Activated T-cell treated with anti-CD3 and anti-CD28 coated beads, Interleukin-2, amount 50 U/mL, for 72 hours (primary cell): ENCODE measurements around the gene AZU1. TPM values are rescaled to one million over a fixed set of nuclear protein-coding genes. Genes with fewer than 3 reads are reported as not detected.

Experiments
- ATAC-seq, 2 donors: fragments of 150-1000 bp; cut with Tn5 transposase; replicated peaks in 1 of 2; 2 replicates each; pipeline ENCODE4 v1.10.0; 2021; ENCODE audit warnings: moderate library complexity in 2 of 2, mild to moderate bottlenecking in 1 of 2
- DNase-seq, 2 donors: peaks; one replicate each; pipeline ENCODE4 v3.0.0; 2021 to 2022; ENCODE audit warnings: mixed read lengths in 1 of 2
- H3K27ac Mint-ChIP-seq: one replicate; pipeline ENCODE4 v1.8.0; 2022; ENCODE audit warnings: mild to moderate bottlenecking, moderate library complexity, mixed read lengths
- H3K27me3 Mint-ChIP-seq: one replicate; pipeline ENCODE4 v1.8.0; 2022; ENCODE audit warnings: low read depth, mixed read lengths
- H3K36me3 Mint-ChIP-seq, 2 donors: one replicate each; pipeline ENCODE4 v1.8.0; 2022; ENCODE audit warnings: mixed read lengths in 2 of 2, mild to moderate bottlenecking in 1 of 2; ENCODE audit not compliant: insufficient read depth in 2 of 2
- H3K4me1 Mint-ChIP-seq: one replicate; pipeline ENCODE4 v1.8.0; 2022; ENCODE audit warnings: low read depth, mixed read lengths
- H3K4me3 Mint-ChIP-seq, 2 donors: one replicate each; pipeline ENCODE4 v1.8.0; 2022; ENCODE audit warnings: mild to moderate bottlenecking in 2 of 2, mixed read lengths in 2 of 2, moderate library complexity in 2 of 2
- H3K9me3 Mint-ChIP-seq, 2 donors: one replicate each; pipeline ENCODE4 v1.8.0; 2022; ENCODE audit warnings: mixed read lengths in 2 of 2
- total RNA-seq, 2 donors: library from RNA; stranded (reverse); gene quantifications; one replicate each; pipeline ENCODE4 v1.2.3, GENCODE V29; 2022

AZU1 gene
- total RNA-seq, 2 donors from 2014 or later: not detected

- ATAC-seq (no peak), DNase-seq (no peak)
- H3K27me3 Mint-ChIP-seq: no peaks in the 10 kb centered on the region
- H3K9me3 Mint-ChIP-seq: peaks cover 0 to 1% of the 10 kb centered on the region in 2 donors
- H3K36me3 Mint-ChIP-seq: peaks cover 9 to 39% of the 10 kb centered on the region in 2 donors
- no peak overlapping the region for H3K4me3 Mint-ChIP-seq
- H3K27ac Mint-ChIP-seq: no peak overlapping the region
- peaks cover 8% of the 10 kb centered on the region for H3K4me1 Mint-ChIP-seq
Observed at GRCh38 chr19:810077-810855, 17.4 kb upstream of the AZU1 start.

- DNase-seq (no peak), ATAC-seq (peak in 1 of 2 donors; percentile 4)
- Mint-ChIP-seq H3K27ac (peak overlapping the region; percentile 70), H3K4me1 (peaks cover 8% of the 10 kb centered on the region), H3K9me3 (peaks cover 2 to 4% of the 10 kb centered on the region in 2 donors), H3K27me3 (no peaks in the 10 kb centered on the region), H3K4me3 (no peak overlapping the region), H3K36me3 (peaks cover 12 to 36% of the 10 kb centered on the region in 2 donors)
Observed at GRCh38 chr19:810883-811489, 16.7 kb upstream of the AZU1 start.

GRCh38 chr19:811506-812048, 16.1 kb upstream of the AZU1 start:
- peaks cover 16 to 39% of the 10 kb centered on the region in 2 donors for H3K36me3 Mint-ChIP-seq
- peaks cover 8% of the 10 kb centered on the region for H3K4me1 Mint-ChIP-seq
- peak overlapping the region; percentile 70 for H3K27ac Mint-ChIP-seq
- no peak for DNase-seq
- no peak for ATAC-seq
- H3K27me3 Mint-ChIP-seq: no peaks in the 10 kb centered on the region
- peaks cover 5 to 8% of the 10 kb centered on the region in 2 donors for H3K9me3 Mint-ChIP-seq
- H3K4me3 Mint-ChIP-seq: no peak overlapping the region

- H3K9me3 Mint-ChIP-seq: peaks cover 8 to 10% of the 10 kb centered on the region in 2 donors
- H3K4me3 Mint-ChIP-seq: no peak overlapping the region
- no peaks in the 10 kb centered on the region for H3K27me3 Mint-ChIP-seq
- peaks cover 7% of the 10 kb centered on the region for H3K4me1 Mint-ChIP-seq
- peaks cover 16 to 35% of the 10 kb centered on the region in 2 donors for H3K36me3 Mint-ChIP-seq
- no peak overlapping the region for H3K27ac Mint-ChIP-seq
- DNase-seq (no peak), ATAC-seq (peak in 1 of 2 donors; percentile 4)
Observed at GRCh38 chr19:812049-812746, 15.4 kb upstream of the AZU1 start.

- H3K27ac Mint-ChIP-seq: no peak overlapping the region
- H3K4me3 Mint-ChIP-seq: no peak overlapping the region
- ATAC-seq: peak in 1 of 2 donors; percentile 2
- peaks cover under 1% of the 10 kb centered on the region for H3K4me1 Mint-ChIP-seq
- no peaks in the 10 kb centered on the region for H3K27me3 Mint-ChIP-seq
- DNase-seq: no peak
- H3K36me3 Mint-ChIP-seq: peaks cover 10 to 29% of the 10 kb centered on the region in 2 donors
- peaks cover 8 to 10% of the 10 kb centered on the region in 2 donors for H3K9me3 Mint-ChIP-seq
Observed at GRCh38 chr19:812747-813218, 14.9 kb upstream of the AZU1 start.

- Mint-ChIP-seq H3K4me1 (no peaks in the 10 kb centered on the region), H3K36me3 (peaks cover 8 to 27% of the 10 kb centered on the region in 2 donors), H3K27me3 (no peaks in the 10 kb centered on the region), H3K9me3 (peaks cover 8 to 10% of the 10 kb centered on the region in 2 donors), H3K4me3 (no peak overlapping the region), H3K27ac (no peak overlapping the region)
- ATAC-seq (peak in 1 of 2 donors; percentile 6), DNase-seq (no peak)
Observed at GRCh38 chr19:813219-814151, 14.2 kb upstream of the AZU1 start.

GRCh38 chr19:814152-815078, 13.2 kb upstream of the AZU1 start:
- H3K27ac Mint-ChIP-seq: no peak overlapping the region
- H3K9me3 Mint-ChIP-seq: peaks cover 8 to 10% of the 10 kb centered on the region in 2 donors
- no peaks in the 10 kb centered on the region for H3K4me1 Mint-ChIP-seq

GRCh38 chr19:815079-815774, 12.4 kb upstream of the AZU1 start:
- peaks cover 8 to 21% of the 10 kb centered on the region in 2 donors for H3K36me3 Mint-ChIP-seq
- ATAC-seq: peak; percentile 1 to 10
- H3K4me1 Mint-ChIP-seq: no peaks in the 10 kb centered on the region
- DNase-seq: no peak
- no peak overlapping the region for H3K27ac Mint-ChIP-seq
- no peaks in the 10 kb centered on the region for H3K27me3 Mint-ChIP-seq
- H3K9me3 Mint-ChIP-seq: peaks cover 8 to 10% of the 10 kb centered on the region in 2 donors
- no peak overlapping the region for H3K4me3 Mint-ChIP-seq

More at GRCh38 chr19:814152-815078, 13.2 kb upstream of the AZU1 start:
- peaks cover 8 to 25% of the 10 kb centered on the region in 2 donors for H3K36me3 Mint-ChIP-seq
- ATAC-seq: peak in 1 of 2 donors; percentile 5
- H3K27me3 Mint-ChIP-seq: no peaks in the 10 kb centered on the region
- DNase-seq: no peak
- no peak overlapping the region for H3K4me3 Mint-ChIP-seq

GRCh38 chr19:815775-816499, 11.7 kb upstream of the AZU1 start:
- ATAC-seq: peak in 1 of 2 donors; percentile 6
- H3K4me3 Mint-ChIP-seq: no peak overlapping the region

GRCh38 chr19:816500-816857, 11.2 kb upstream of the AZU1 start:
- Mint-ChIP-seq H3K4me3 (no peak overlapping the region), H3K27me3 (no peaks in the 10 kb centered on the region), H3K27ac (peak overlapping the region; percentile 6), H3K9me3 (peaks cover 8 to 10% of the 10 kb centered on the region in 2 donors), H3K4me1 (no peaks in the 10 kb centered on the region), H3K36me3 (peaks cover 8 to 15% of the 10 kb centered on the region in 2 donors)
- no peak for ATAC-seq
- no peak for DNase-seq

More at GRCh38 chr19:815775-816499, 11.7 kb upstream of the AZU1 start:
- Mint-ChIP-seq H3K4me1 (no peaks in the 10 kb centered on the region), H3K9me3 (peaks cover 8 to 10% of the 10 kb centered on the region in 2 donors), H3K27ac (peak overlapping the region; percentile 3), H3K27me3 (no peaks in the 10 kb centered on the region), H3K36me3 (peaks cover 8 to 17% of the 10 kb centered on the region in 2 donors)
- no peak for DNase-seq
